ENCODE results near the gene MTX2.

DNA sequence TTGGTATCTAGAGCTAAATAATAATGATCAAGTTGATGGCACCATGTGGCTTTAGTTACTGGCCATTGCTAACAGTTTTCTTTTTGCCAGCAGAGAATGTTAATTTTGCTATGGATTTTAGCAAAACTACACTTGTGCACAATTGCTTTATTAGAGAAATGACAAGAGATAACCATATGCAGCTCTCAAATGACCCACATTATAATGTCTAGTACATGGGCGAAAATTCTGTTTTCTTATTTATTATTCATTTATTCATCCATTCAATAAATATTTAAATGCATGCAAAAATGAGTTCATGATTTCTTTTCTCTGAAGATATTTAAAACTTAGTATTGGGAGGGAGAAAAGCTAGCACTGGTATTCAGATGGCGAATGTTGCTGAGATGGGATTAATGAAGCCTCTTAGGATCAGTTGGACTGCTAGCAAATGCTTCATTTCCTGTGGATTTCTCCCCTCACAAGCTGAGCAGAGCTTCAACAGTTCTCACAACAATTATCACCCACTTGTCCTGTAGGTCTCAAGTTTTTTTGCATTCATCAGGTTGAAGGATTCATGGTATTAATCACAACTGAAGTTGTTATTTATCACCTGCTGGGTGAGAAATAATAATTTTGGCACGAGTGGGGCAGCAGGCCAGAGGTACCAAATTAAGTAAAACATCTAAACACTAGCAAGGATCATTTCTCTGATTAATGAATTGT lies 95.2 kb downstream of the MTX2 start:
- TF ChIP-seq POLR2A (IDR thresholded peaks at IDR 0.05), result no peak
- TF ChIP-seq, protein P1, sequence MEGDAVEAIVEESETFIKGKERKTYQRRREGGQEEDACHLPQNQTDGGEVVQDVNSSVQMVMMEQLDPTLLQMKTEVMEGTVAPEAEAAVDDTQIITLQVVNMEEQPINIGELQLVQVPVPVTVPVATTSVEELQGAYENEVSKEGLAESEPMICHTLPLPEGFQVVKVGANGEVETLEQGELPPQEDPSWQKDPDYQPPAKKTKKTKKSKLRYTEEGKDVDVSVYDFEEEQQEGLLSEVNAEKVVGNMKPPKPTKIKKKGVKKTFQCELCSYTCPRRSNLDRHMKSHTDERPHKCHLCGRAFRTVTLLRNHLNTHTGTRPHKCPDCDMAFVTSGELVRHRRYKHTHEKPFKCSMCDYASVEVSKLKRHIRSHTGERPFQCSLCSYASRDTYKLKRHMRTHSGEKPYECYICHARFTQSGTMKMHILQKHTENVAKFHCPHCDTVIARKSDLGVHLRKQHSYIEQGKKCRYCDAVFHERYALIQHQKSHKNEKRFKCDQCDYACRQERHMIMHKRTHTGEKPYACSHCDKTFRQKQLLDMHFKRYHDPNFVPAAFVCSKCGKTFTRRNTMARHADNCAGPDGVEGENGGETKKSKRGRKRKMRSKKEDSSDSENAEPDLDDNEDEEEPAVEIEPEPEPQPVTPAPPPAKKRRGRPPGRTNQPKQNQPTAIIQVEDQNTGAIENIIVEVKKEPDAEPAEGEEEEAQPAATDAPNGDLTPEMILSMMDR (IDR thresholded peaks at IDR 0.05), result no peak

All from lower leg skin (tissue), 3 donors.